ENCODE measurements around the gene CTDSP1. TPM values are rescaled to one million over a fixed set of nuclear protein-coding genes. Genes with fewer than 3 reads are reported as not detected.

CTDSP1 gene
- total RNA-seq, 1 donor from 2014 or later = 41.8 TPM

- Histone ChIP-seq H3K9ac (ENCODE audit: low read length) (no peak overlapping the region), H3K4me3 (ENCODE audit: insufficient read depth, low read depth, low read length) (no peak overlapping the region), H3K27ac (ENCODE audit: low read depth, low read length) (no peak overlapping the region), H3K4me2 (ENCODE audit: low read length) (no peak overlapping the region), H3K36me3 (ENCODE audit: insufficient read depth, low read length) (no peaks in the 10 kb centered on the region), H3K79me2 (ENCODE audit: insufficient read depth, low read length) (no peaks in the 10 kb centered on the region), H3K9me3 (ENCODE audit: insufficient read depth, low read depth, low read length) (no peaks in the 10 kb centered on the region), H4K20me1 (ENCODE audit: insufficient read depth, low read length) (no peaks in the 10 kb centered on the region), H3K27me3 (ENCODE audit: insufficient read depth, low read length) (peaks cover 6% of the 10 kb centered on the region), H2AFZ (ENCODE audit: low read depth, low read length) (no peak overlapping the region), H3K4me1 (ENCODE audit: insufficient read depth, low read length) (no peaks in the 10 kb centered on the region)
- no peak for DNase-seq (ENCODE audit: low read depth)
- H3K27ac Mint-ChIP-seq (ENCODE audit: unreplicated experiment) = no peak overlapping the region
- TF ChIP-seq EZH2 (IDR thresholded peaks at IDR 0.05; ENCODE audit: insufficient read depth, low read length) (no peak), CTCF (IDR thresholded peaks at IDR 0.05; ENCODE audit: insufficient read depth, low read depth, low read length) (no peak)
- H3K4me3 Mint-ChIP-seq (ENCODE audit: unreplicated experiment) = no peak overlapping the region
- no peaks in the 10 kb centered on the region for H3K36me3 Mint-ChIP-seq (ENCODE audit: low read depth, unreplicated experiment)
- no peaks in the 10 kb centered on the region for H3K4me1 Mint-ChIP-seq (ENCODE audit: low read depth, unreplicated experiment)
- peaks cover 4% of the 10 kb centered on the region for H3K9me3 Mint-ChIP-seq (ENCODE audit: unreplicated experiment)
- H3K27me3 Mint-ChIP-seq (ENCODE audit: low read depth, unreplicated experiment) = peaks cover 27% of the 10 kb centered on the region
- no peak for FAIRE-seq
These were observed 30.4 kb downstream of the CTDSP1 start for GRCh38 chr2:218429911-218430692.

- Mint-ChIP-seq H3K4me1 (ENCODE audit: low read depth, unreplicated experiment) (no peaks in the 10 kb centered on the region), H3K27me3 (ENCODE audit: low read depth, unreplicated experiment) (peaks cover 27% of the 10 kb centered on the region), H3K36me3 (ENCODE audit: low read depth, unreplicated experiment) (no peaks in the 10 kb centered on the region), H3K4me3 (ENCODE audit: unreplicated experiment) (no peak overlapping the region), H3K9me3 (ENCODE audit: unreplicated experiment) (peaks cover 4% of the 10 kb centered on the region), H3K27ac (ENCODE audit: unreplicated experiment) (no peak overlapping the region)
- Histone ChIP-seq H4K20me1 (ENCODE audit: insufficient read depth, low read length) (no peaks in the 10 kb centered on the region), H3K79me2 (ENCODE audit: insufficient read depth, low read length) (no peaks in the 10 kb centered on the region), H3K4me3 (ENCODE audit: insufficient read depth, low read depth, low read length) (no peak overlapping the region), H2AFZ (ENCODE audit: low read depth, low read length) (no peak overlapping the region), H3K27ac (ENCODE audit: low read depth, low read length) (no peak overlapping the region), H3K9ac (ENCODE audit: low read length) (no peak overlapping the region), H3K4me2 (ENCODE audit: low read length) (no peak overlapping the region), H3K27me3 (ENCODE audit: insufficient read depth, low read length) (peaks cover 6% of the 10 kb centered on the region), H3K36me3 (ENCODE audit: insufficient read depth, low read length) (no peaks in the 10 kb centered on the region), H3K9me3 (ENCODE audit: insufficient read depth, low read depth, low read length) (no peaks in the 10 kb centered on the region), H3K4me1 (ENCODE audit: insufficient read depth, low read length) (no peaks in the 10 kb centered on the region)
- DNase-seq (ENCODE audit: low read depth) (no peak), FAIRE-seq (no peak)
- TF ChIP-seq EZH2 (IDR thresholded peaks at IDR 0.05; ENCODE audit: insufficient read depth, low read length) (no peak), CTCF (IDR thresholded peaks at IDR 0.05; ENCODE audit: insufficient read depth, low read depth, low read length) (no peak)
These were observed 31.1 kb downstream of the CTDSP1 start for GRCh38 chr2:218430721-218431120.

- DNase-seq (ENCODE audit: low read depth) = no peak
- peaks cover 32% of the 10 kb centered on the region for H3K27me3 Mint-ChIP-seq (ENCODE audit: low read depth, unreplicated experiment)
- H3K4me3 Mint-ChIP-seq (ENCODE audit: unreplicated experiment) = no peak overlapping the region
These were observed 32.2 kb downstream of the CTDSP1 start for GRCh38 chr2:218431878-218432277.

More at GRCh38 chr2:218431878-218432277, 32.2 kb downstream of the CTDSP1 start:
- FAIRE-seq = no peak
- no peak for TF ChIP-seq EZH2 (IDR thresholded peaks at IDR 0.05; ENCODE audit: insufficient read depth, low read length)
- no peak for TF ChIP-seq CTCF (IDR thresholded peaks at IDR 0.05; ENCODE audit: insufficient read depth, low read depth, low read length)
- Histone ChIP-seq H4K20me1 (ENCODE audit: insufficient read depth, low read length) (no peaks in the 10 kb centered on the region), H3K4me2 (ENCODE audit: low read length) (no peak overlapping the region), H3K9me3 (ENCODE audit: insufficient read depth, low read depth, low read length) (no peaks in the 10 kb centered on the region), H3K4me3 (ENCODE audit: insufficient read depth, low read depth, low read length) (no peak overlapping the region), H3K9ac (ENCODE audit: low read length) (no peak overlapping the region), H2AFZ (ENCODE audit: low read depth, low read length) (no peak overlapping the region), H3K36me3 (ENCODE audit: insufficient read depth, low read length) (no peaks in the 10 kb centered on the region), H3K27me3 (ENCODE audit: insufficient read depth, low read length) (peaks cover 6% of the 10 kb centered on the region), H3K27ac (ENCODE audit: low read depth, low read length) (no peak overlapping the region), H3K4me1 (ENCODE audit: insufficient read depth, low read length) (no peaks in the 10 kb centered on the region), H3K79me2 (ENCODE audit: insufficient read depth, low read length) (no peaks in the 10 kb centered on the region)
- no peaks in the 10 kb centered on the region for H3K36me3 Mint-ChIP-seq (ENCODE audit: low read depth, unreplicated experiment)
- no peak overlapping the region for H3K27ac Mint-ChIP-seq (ENCODE audit: unreplicated experiment)
- H3K4me1 Mint-ChIP-seq (ENCODE audit: low read depth, unreplicated experiment) = no peaks in the 10 kb centered on the region
- H3K9me3 Mint-ChIP-seq (ENCODE audit: unreplicated experiment) = peaks cover 4% of the 10 kb centered on the region

Measured in astrocyte (in vitro differentiated cells and primary cell).